ENCODE measurements around the gene SLC12A3. TPM values are rescaled to one million over a fixed set of nuclear protein-coding genes. Genes with fewer than 3 reads are reported as not detected.

The SLC12A3 gene
- total and polyA plus RNA-seq, 2 of the 8 experiments (the other 6 are each of a cell fraction or from before 2014, with no cell fraction given): not detected

- TF ChIP-seq CHD7 (IDR thresholded peaks at IDR 0.05; ENCODE audit: insufficient replicate concordance, low read length) (no peak), SIN3A (conservative IDR thresholded peaks at IDR 0.05 in 1 of 2, IDR thresholded peaks at IDR 0.05 in 1 of 2; ENCODE audit: low read depth in 1 of 2, low read length in 2 of 2) (no peak), GTF2F1 (IDR thresholded peaks at IDR 0.05; ENCODE audit: borderline replicate concordance, low read depth, low read length) (no peak), E2F6 (IDR thresholded peaks at IDR 0.05) (no peak)
These were observed 24.2 kb downstream of the SLC12A3 start (continued) for GRCh38 chr16:56889206-56889605.

Data from H1 (cell line).